ENCODE data around the gene XAGE1A. TPM values are rescaled to one million over a fixed set of nuclear protein-coding genes. Genes with fewer than 3 reads are reported as not detected.

The XAGE1A gene
- polyA plus RNA-seq, 3 donors: not detected

Other genes starting within 250 kb of the XAGE1A start
- not detected for gene XAGE2, start 126.8 kb upstream of the XAGE1A start, polyA plus RNA-seq
- not detected for gene XAGE1B, start 21.3 kb downstream of the XAGE1A start, polyA plus RNA-seq
- gene SSX7, start 159.1 kb downstream of the XAGE1A start, polyA plus RNA-seq: not detected
- gene SSX2, start 211.4 kb downstream of the XAGE1A start, polyA plus RNA-seq: not detected

Measured in adipose tissue (tissue), 3 donors.